Ovary (tissue), 9 donors: Measurements from ENCODE around the gene KLHL17. TPM values are rescaled to one million over a fixed set of nuclear protein-coding genes. Genes with fewer than 3 reads are reported as not detected.
"Not testable (repeated sequence)": the region's sequence is repeated elsewhere in the genome, so short reads cannot be mapped to it uniquely, and the experiment has no call there.

Source experiments
- DNase-seq, 5 donors: peaks; one replicate each; pipeline ENCODE4 v3.0.0-alpha.2; 2019 to 2020
- H3K27ac ChIP-seq, 2 donors: fragments of 200-600 bp; one replicate each; pipeline versions ENCODE4 v1.5.1 to v1.8.0; 2019 to 2022
- H3K27me3 ChIP-seq: fragments of 200-600 bp; one replicate; pipeline ENCODE4 v1.8.0; 2022
- H3K36me3 ChIP-seq: fragments of 200-600 bp; sonication (generic); one replicate; pipeline ENCODE4 v1.5.1; 2019
- H3K4me1 ChIP-seq: one replicate; pipeline ENCODE4 v1.8.1; 2013; ENCODE audit warnings: mild to moderate bottlenecking, moderate library complexity; ENCODE audit not compliant: insufficient read depth
- H3K4me3 ChIP-seq: fragments of 200-600 bp; sonication (generic); one replicate; pipeline ENCODE4 v1.5.1; 2017
- H3K9me3 ChIP-seq, 2 donors: fragments of 200-600 bp in 1 of 2; sonication (generic) in 1 of 2; one replicate each; pipeline versions ENCODE4 v1.5.1 to v1.8.1; 2013 to 2019; ENCODE audit warnings: mild to moderate bottlenecking in 1 of 2, moderate library complexity in 1 of 2
- CTCF ChIP-seq, 3 donors: fragments of 450-650 bp in 2 of 3; fragments of 200-600 bp in 1 of 3; IDR thresholded peaks; one replicate each; pipeline versions ENCODE4 v1.5.1 to v1.8.0; 2016 to 2022; ENCODE audit warnings: antibody characterized with exemption in 3 of 3, mild to moderate bottlenecking in 1 of 3
- EP300 ChIP-seq: sonication (generic); formaldehyde crosslinking; IDR thresholded peaks from one replicate; pipeline ENCODE4 v1.6.1; 2017; ENCODE audit warnings: antibody characterized with exemption
- POLR2A ChIP-seq: fragments of 450-650 bp; IDR thresholded peaks from one replicate; pipeline ENCODE4 v1.6.1; 2017; ENCODE audit warnings: antibody characterized with exemption, mild to moderate bottlenecking, moderate library complexity
- WGBS, 3 donors: extraction: QIAGEN DNeasy Blood & Tissue Kit in 1 of 3; methylation state at CpG; one replicate each; pipeline versions ENCODE4 v1.1.5 to v1.1.7; 2013 to 2017; 5-methylcytosine and 5-hydroxymethylcytosine counted together
- intact Hi-C, 4 donors: fragments of 100-400 bp; cut with DNase I; formaldehyde crosslinking; loops; one replicate each; pipeline versions ENCODE4 v1.11.0 to v1.15.1; 2022 to 2023
- polyA plus RNA-seq, 2 donors: library from polyadenylated mRNA; stranded (reverse); fragments of 200-250 nt in 1 of 2; fragments of 350-450 nt in 1 of 2; fragmentation: Illumina TruSeq in 1 of 2; extraction: RNeasy Lipid Tissue Mini Kit (QIAGEN cat#74804) in 1 of 2; gene quantifications; one replicate each; pipeline ENCODE4 v1.2.3, GENCODE V29; 2013 to 2014
- total RNA-seq, 7 donors: library from RNA; depleted of rRNA in 2 of 7; stranded (reverse); fragments of >200 nt in 2 of 7; fragmentation: NEBNext Ultra II Directional in 3 of 7; extraction: Animal tissue kit (Norgen Biotek cat#: 25700) in 3 of 7; gene quantifications; one replicate each; pipeline versions ENCODE4 v1.1.0 to v1.2.4, GENCODE V29; 2016 to 2023
- donor health status: DM: no; HTN: no; CAD: no; lungs with moderate emphysema.
- donor health status: DM: no; HTN: no; CAD: no.
- donor health status: Bipolar disorder and iron deficiency.
- donor health status: DM: yes; HTN: yes; CAD: no.
- donor health status: DM: no; HTN: no; CAD: no.
- donor health status: DM: yes; HTN: yes; CAD: no.

The KLHL17 gene
- total and polyA plus RNA-seq, 9 donors = 0.13 to 6.7 (median 2.1) TPM

DNA sequence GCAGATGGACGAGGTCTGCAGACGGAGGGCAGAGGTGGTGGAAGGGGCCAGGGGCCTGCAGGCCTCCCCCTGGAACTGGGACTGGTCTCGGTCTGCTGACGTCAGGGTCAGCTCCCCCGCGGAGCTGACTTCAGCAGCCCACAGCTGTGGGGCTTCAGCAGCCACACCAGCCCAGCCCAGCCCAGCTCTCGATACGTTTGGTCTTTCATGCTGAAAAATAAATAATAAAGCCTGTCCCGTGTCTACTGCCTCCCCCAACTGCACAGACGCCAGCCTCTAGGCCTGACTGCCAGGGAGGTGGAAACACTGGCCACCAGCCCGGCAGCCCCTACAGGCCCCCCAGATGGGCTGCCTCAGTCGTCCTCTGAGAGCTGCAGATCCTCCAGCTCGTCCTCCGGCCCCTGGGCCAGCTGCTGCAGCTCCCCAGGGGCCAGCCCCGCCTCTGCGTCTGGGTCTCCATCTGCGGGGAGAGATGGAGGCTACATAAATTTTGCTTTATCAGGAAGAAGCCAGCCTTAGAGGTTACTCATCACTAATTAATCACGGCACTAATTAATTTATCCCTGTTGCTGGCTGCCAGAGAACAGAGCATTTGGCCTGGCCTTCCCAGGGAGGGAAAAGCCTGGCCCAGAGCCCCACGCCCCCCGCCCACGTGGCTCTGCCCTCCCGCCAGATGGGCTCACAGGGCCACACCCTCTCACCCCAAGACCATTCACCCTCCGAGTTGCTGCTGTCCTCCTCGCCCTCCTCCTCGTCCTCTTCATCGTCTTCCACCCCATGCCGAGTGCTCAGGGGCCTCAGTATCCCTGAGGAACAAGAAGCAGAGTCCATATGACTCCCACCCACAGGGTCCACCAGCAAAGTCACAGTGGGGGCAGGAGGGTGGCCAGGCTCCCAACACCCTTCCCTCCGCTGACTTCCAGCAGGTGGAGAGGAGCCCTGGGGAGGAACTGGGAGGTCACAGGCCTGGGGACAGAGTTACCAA lies 15.8 kb upstream of the KLHL17 start:
- 18 to 26% (median 25%) methylated on average over 28 of the region's 28 CpGs for WGBS, 3 donors
- Histone ChIP-seq H3K27me3 (peaks cover 6% of the 10 kb centered on the region), H3K4me3 (no peak overlapping the region), H3K9me3 (no peaks in the 10 kb centered on the region), H3K4me1 (peaks cover 30% of the 10 kb centered on the region), H3K36me3 (no peaks in the 10 kb centered on the region), H3K27ac (no peak overlapping the region)
- intact Hi-C loops = no loop called here
- no peak for TF ChIP-seq POLR2A
- no peak for TF ChIP-seq EP300
- no peak for TF ChIP-seq CTCF (IDR thresholded peaks at IDR 0.05)
- DNase-seq = peak; percentile 78 to 91 (median 87)

DNA sequence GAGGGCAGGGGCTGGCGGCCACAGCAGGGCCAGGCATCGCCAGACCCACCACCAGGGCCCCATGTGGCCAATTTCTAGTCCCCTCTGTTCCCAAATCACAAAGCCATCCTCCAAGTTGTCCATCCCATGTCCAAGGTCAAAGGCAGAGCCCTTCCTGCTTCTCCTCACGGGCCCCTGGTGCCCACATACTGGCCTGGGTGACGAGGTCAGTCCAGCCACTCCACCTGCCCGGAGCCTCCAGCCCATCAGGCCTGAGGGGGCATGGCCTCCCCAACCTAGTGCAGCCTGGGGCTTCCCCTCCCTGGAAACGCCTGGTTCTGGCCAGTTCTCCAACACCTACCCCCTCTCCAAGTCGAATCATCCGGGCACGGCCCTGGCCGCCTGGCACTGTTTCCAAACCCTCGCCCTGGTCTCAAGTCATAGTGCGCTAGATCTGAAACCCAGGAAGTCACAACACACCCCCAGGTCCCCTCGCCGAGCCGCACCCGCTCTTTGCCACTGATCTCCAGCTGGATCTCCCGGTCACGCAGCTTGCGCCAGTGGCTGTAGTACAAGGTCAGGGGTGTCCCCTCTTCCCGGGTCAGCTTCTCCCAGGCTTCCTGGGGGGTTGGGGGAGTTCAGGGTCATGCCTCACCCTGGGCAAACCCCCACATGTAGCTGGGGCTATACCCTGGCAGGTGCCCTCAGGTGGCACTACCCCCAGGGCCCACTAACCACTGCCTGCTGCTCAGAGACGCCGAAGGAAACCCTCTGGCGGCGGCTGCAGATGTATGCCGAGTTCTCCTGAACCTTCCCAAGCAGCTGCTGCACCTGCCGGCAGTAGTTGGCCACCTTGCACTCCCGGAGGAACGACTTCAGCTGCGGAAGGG lies 14.5 kb upstream of the KLHL17 start:
- intact Hi-C loops = no loop called here
- Histone ChIP-seq H3K36me3 (no peaks in the 10 kb centered on the region), H3K4me3 (no peak overlapping the region), H3K4me1 (peaks cover 23% of the 10 kb centered on the region), H3K27ac (no peak overlapping the region), H3K27me3 (peaks cover 6% of the 10 kb centered on the region), H3K9me3 (no peaks in the 10 kb centered on the region)
- 95 to 97% (median 95%) methylated on average over 27 to 29 of the region's 29 CpGs for WGBS, 3 donors
- DNase-seq = no peak
- no peak for TF ChIP-seq CTCF (IDR thresholded peaks at IDR 0.05)
- TF ChIP-seq EP300 = no peak
- TF ChIP-seq POLR2A = no peak

DNA sequence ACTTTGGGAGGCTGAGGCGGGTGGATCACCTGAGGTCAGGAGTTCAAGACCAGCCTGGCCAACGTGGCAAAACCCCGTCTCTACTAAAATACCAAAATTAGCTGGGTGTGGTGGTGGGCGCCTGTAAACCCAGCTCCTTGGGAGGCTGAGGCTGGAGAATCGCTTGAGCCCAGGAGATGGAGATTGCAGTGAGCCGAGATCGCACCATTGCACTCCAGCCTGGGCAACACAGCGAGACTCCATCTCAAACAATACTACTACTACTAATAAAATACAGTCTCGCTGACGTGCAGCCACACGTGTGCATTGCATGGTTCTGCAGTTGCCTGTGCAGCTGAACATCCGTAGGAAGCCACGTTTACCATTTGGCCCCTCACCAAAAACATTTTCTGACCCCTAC lies 13.6 kb upstream of the KLHL17 start:
- DNase-seq, H3K4me3 ChIP-seq, H3K9me3 ChIP-seq, H3K36me3 ChIP-seq, H3K27me3 ChIP-seq, H3K27ac ChIP-seq, intact Hi-C loops: not testable (repeated sequence)
- 94 to 98% (median 96%) methylated on average over 13 of the region's 13 CpGs for WGBS, 3 donors
- peaks cover 20% of the 10 kb centered on the region for H3K4me1 ChIP-seq

DNA sequence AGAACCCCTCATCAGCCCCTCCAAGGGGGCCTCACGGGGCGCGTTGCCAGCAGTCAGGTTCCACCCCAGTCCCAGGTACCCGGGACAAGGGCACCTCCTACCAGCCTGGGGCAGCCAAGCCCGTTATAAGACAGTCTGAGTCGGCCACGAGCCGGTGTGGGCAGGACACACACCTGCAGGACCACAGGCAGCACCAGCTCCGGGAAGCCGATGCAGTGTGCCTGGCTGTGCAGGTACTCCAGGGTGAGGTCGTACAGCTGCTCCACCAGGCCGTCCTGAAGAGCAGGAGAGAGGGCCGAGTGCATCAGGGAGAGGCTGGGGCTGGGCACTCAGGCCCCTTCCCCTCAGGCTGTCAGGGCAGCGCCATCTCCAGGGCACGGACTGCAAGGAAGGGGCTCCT lies 12.4 kb upstream of the KLHL17 start:
- Histone ChIP-seq H3K9me3 (no peaks in the 10 kb centered on the region), H3K4me1 (peaks cover 15% of the 10 kb centered on the region), H3K36me3 (no peaks in the 10 kb centered on the region), H3K4me3 (no peak overlapping the region), H3K27me3 (no peaks in the 10 kb centered on the region), H3K27ac (no peak overlapping the region)
- TF ChIP-seq EP300 (no peak), CTCF (IDR thresholded peaks at IDR 0.05) (no peak)
- intact Hi-C loops = no loop called here
- WGBS, 3 donors = 94 to 98% (median 97%) methylated on average over 15 of the region's 15 CpGs
- DNase-seq = no peak
